Stimulated activated CD8-positive, alpha-beta memory T cell treated with anti-CD3 and anti-CD28 coated beads, Interleukin-4, amount 100 ng/mL, for 48 hours (primary cell): ENCODE measurements around the gene UBXN10.
A peak's percentile ranks its signal among the peaks of the same experiment; 100 is the strongest.

ENCODE experiments used
- DNase-seq: peaks from one replicate; pipeline ENCODE4 v3.0.0-alpha.2; 2020

UBXN10 gene

GRCh38 chr1:20185834-20186782, at the start of gene UBXN10, which contains the start of gene PLA2G2C:
Gene UBXN10, plus strand, starts transcription at chr1:20186096. Its CDS starts 4,466 bp downstream, at chr1:20190562.
Gene PLA2G2C, minus strand, starts transcription at chr1:20186518. Its CDS starts 9,155 bp downstream, at chr1:20177363.
- DNase-seq = peak; percentile 81

- no peak for DNase-seq
Measured at GRCh38 chr1:20136249-20136648, 49.6 kb upstream of the UBXN10 start.

- DNase-seq = no peak
Measured at GRCh38 chr1:20137055-20137454, 48.8 kb upstream of the UBXN10 start.

GRCh38 chr1:20137604-20138003, 48.3 kb upstream of the UBXN10 start:
- DNase-seq = no peak

GRCh38 chr1:20138346-20138745, 47.5 kb upstream of the UBXN10 start:
- DNase-seq = no peak

GRCh38 chr1:20138961-20139550, 46.8 kb upstream of the UBXN10 start, which contains the start of gene PLA2G2F:
Gene PLA2G2F, plus strand, starts transcription at chr1:20139323. Its CDS starts 105 bp downstream, at chr1:20139428.
- no peak for DNase-seq

- no peak for DNase-seq
Measured at GRCh38 chr1:20139776-20140612, 45.9 kb upstream of the UBXN10 start.

GRCh38 chr1:20141001-20141400, 44.9 kb upstream of the UBXN10 start:
- DNase-seq = no peak

GRCh38 chr1:20141466-20141865, 44.4 kb upstream of the UBXN10 start:
- DNase-seq = no peak

- no peak for DNase-seq
Measured at GRCh38 chr1:20142001-20142710, 43.7 kb upstream of the UBXN10 start.

GRCh38 chr1:20143318-20143717, 42.6 kb upstream of the UBXN10 start:
- no peak for DNase-seq

- no peak for DNase-seq
Measured at GRCh38 chr1:20143734-20144565, 41.9 kb upstream of the UBXN10 start.

GRCh38 chr1:20147846-20148570, 37.9 kb upstream of the UBXN10 start:
- DNase-seq = no peak

- no peak for DNase-seq
Measured at GRCh38 chr1:20148571-20149500, 37.1 kb upstream of the UBXN10 start.

- DNase-seq = no peak
Measured at GRCh38 chr1:20149601-20150325, 36.1 kb upstream of the UBXN10 start.

GRCh38 chr1:20150326-20150705, 35.6 kb upstream of the UBXN10 start:
- DNase-seq = no peak

GRCh38 chr1:20150969-20151368, 34.9 kb upstream of the UBXN10 start:
- DNase-seq = no peak

GRCh38 chr1:20151906-20152598, 33.8 kb upstream of the UBXN10 start:
- DNase-seq = peak; percentile 89
